ENCODE measurements around the gene TMEM203.

The TMEM203 gene

DNA sequence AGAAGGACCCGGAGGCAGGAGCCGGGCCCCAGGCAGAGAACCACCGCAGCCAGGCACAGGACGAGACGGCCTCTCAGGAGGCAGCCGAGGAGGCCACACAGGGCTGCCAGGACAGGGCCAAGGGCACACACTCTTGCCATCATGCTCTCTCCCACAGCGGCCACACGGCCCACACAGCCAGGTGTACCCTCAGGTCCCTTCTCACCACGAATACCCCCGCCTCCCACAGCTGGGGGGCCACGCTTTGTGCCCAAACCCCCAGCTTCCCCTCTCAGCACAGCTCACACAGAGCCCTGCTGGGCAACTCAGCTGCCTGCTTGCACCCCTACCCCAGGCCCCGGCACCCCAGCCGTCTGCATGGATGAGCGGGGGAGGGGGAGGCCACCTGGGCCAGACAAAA lies 11.7 kb downstream of the TMEM203 start:
- no peak for DNase-seq (ENCODE audit: low read depth)

DNA sequence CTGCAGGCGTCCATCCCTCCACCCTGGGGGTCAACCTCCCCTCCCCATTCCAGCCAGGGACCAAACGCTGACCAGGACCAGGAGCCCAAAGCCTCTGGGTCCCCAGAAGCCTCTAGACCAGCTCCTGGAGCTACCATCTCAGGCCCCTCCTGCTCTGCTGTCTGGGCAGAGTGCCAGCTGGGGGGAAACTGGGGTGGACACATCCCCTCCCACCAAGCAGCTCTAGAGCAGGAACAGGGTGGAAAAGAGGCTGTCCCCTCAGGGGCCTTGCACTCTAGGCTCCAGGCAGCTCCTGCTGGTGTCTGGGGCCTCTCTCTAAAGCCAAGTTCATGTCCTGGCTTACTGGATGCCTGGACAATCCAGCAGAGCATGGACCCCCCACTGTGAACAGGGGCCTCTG lies 12.6 kb downstream of the TMEM203 start:
- no peak for DNase-seq (ENCODE audit: low read depth)

DNA sequence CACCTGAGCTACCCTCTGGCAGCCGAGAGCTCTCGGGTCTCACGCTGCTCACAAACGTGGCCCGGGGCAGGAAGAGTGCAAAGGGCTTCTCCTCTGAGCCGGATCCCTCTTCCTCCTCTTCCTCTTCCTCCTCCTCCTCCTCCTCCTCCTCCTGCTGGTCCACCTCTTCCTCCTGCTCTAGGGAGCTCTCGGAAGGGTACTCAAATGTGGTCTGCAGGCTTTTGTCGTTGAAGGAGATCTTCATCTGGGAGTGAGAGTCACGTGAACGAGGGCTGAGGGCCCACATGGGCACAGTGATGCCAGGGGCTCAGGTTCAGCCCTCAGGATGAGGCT lies 13.0 kb downstream of the TMEM203 start:
- DNase-seq (ENCODE audit: low read depth) = no peak

DNA sequence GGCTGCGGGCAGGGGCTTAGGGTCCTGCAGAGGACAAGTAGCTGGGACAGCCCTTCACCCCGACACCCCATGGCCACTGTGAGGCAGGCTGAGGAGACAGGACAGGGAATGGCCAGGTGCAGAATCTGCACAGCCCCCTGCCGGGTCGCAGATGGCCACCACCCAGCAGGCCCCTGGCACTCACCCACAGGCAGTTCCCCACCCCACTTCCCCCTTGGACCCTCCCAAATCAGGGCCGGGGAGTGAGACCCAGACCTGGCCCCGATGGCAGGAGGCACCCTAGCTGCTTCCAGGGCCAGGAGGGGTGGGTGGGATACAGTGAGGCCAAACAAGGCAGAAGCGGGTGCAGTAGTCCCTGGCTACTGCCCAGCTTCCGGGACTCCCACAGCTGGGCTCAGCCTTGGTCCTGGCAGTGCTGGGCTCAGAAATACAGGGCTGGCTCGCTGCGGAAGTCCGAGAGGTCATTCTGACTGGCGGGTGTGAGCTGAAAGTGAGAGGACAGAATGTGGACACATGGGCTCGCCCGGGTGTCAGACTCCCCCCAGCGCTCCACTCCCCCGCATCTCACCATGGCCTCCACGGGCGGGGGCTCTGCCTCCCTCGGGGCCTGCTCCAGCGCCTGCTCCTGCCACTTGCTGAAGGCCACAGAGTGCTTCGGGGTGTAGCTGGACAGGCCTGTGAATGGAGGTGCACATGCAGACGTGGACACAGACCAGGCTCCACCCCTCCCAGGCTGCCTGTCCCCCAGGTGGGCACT lies 13.6 kb downstream of the TMEM203 start:
- DNase-seq (ENCODE audit: low read depth) = no peak

DNA sequence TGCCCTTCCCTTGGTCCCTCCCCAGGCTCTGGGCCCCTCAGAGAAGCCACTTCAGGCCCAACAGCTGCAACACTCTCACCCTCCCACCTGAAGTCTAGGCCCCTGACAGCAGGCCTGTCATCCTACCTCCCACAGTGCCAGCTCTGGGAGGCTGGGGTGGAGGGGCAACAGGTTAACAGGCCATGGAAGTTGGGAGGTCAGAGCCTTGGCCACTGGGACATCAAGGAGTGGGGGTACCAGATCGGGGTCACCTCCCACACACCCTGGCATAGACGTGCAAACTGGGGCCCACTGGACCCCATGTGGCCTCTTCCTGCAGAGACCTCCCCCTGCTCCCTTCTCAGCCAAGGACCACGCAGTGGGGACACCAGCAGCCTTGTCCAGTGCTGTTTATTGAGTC lies 14.2 kb downstream of the TMEM203 start:
- DNase-seq (ENCODE audit: low read depth) = no peak

DNA sequence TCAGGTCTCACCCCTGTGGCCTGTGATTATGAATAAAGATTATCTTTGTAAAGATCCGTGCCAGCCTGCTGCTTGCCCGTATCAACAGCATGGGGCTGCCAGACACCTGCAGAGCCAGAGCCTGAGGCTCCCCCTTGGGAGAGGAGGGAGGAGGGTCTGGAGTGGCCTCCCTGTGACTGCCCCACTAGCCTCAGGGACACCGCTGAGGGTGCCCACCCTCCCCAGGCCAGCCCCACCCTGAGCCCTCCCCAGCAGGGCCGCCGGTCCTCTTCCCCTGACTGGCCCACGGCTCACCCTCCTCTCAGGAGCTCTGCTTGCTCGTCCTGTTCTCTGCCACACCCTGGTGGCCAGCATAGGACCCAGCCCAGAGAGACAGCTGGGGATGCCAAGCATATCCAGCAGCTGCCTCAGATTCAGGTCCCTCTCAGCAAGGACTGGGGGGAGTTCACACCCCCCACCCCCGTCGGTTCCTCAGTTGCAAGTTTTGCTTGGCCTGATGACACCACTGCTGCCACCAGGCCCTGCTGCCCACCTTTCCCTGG lies 15.1 kb downstream of the TMEM203 start:
- DNase-seq (ENCODE audit: low read depth) = no peak

DNA sequence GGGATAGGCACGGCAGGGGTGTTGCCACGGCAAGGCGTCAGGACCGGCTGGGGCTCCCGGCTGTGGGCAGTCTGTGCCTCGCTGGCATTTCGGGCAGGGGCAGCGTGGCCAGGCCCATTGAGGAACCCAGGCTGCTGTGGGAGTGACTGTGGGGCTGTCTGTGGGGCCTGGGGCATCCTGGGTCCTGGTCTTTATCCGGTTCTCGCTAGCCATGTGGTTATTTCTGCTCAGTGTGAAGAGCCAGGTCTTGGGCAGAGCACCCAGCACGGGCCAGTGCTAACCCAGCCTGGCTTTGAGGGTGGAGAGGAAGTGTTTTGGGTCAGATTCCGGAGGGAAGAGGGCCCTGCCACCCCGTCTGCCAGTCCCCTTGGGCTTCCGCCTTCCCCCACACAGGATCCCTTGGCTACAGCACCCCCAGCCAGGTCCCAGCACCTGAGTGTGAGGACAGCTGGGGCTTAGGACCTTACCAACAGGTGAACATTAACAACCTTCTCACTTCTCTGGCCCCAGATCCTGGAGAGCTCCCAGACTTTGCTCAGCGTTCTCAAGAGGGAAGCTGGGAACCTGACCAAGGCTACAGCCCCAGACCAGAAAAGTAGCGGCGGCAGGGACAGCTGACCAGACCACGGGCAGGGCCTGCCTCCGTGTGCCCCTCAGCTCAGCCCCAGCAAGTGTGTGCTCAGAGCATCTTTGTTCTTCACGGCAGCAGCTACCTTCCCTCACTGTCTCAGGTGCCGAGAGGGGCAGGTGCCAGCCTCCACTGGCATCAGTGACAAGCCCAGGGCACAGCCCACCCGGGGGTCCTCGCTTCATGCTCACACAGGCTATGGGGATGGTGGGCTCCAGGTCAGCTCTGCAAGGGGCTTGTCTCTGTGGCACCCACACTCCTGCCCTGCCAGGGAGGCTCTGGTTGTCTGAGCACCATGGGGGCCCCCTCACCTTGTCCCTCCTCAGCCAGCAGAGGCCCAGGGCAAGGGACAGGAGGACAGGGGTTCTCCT lies 15.9 kb downstream of the TMEM203 start:
- DNase-seq (ENCODE audit: low read depth) = no peak

DNA sequence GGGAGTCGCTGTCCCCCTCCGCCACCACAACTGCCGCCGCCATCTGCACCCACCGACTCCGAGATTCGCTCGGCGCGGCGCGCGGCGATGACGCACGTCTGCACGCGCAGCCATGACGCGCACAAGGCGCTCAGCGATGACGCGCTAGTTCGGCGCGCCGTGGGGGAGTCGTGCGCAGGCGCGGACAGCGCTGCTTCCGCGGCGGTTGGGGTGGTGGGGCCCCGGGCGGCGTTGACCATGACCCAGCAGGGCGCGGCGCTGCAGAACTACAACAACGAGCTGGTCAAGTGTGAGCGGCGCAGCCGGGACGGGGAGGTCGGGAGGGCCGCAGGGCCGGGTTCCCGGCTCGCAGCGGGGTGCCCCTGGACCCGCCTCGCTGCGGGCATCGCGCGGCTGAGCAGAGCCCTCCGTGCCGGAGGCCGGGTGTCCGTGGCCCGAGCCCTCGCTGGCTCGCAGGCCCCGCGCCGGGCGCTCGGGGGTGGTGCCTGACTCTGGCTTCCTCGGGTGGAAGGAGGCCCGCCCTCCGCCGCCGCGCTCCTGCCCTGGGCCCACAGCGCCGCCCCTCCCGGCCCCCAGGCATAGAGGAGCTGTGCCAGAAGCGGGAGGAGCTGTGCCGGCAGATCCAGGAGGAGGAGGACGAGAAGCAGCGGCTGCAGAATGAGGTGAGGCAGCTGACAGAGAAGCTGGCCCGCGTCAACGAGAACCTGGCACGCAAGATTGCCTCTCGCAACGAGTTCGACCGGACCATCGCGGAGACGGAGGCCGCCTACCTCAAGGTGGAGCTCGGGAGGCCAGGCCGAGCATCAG lies 16.8 kb downstream of the TMEM203 start, which contains the start of the genes ANAPC2 and SSNA1:
TSS of gene ANAPC2 (minus strand) at position 71 of the 807 bp plus-strand sequence. CDS start at position 43, 28 bp downstream.
TSS of gene SSNA1 (plus strand) at position 187 of the 807 bp plus-strand sequence. CDS start at position 238, 51 bp downstream.
- peak; percentile 91 for DNase-seq (ENCODE audit: low read depth)

DNA sequence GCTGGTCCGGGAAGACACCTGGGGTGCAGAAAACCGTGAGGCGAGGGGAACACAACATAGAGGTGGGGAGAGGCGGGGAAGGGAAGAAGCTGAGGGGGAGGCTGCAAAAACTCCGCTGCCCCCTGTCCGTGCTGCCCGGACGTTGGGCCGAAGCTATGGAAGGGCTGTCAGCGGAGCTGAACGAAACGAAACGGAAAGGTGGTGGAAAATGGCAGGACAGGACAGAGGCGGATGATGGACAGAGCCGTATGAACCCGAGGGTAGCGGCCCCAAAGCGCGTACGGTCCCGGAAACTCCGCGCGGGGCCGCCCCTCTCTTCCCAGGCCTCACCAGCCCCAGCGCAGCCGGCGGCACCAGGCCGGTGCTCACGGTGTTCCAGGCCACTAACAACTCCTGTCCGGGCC lies 17.4 kb downstream of the TMEM203 start:
- DNase-seq (ENCODE audit: low read depth) = no peak

DNA sequence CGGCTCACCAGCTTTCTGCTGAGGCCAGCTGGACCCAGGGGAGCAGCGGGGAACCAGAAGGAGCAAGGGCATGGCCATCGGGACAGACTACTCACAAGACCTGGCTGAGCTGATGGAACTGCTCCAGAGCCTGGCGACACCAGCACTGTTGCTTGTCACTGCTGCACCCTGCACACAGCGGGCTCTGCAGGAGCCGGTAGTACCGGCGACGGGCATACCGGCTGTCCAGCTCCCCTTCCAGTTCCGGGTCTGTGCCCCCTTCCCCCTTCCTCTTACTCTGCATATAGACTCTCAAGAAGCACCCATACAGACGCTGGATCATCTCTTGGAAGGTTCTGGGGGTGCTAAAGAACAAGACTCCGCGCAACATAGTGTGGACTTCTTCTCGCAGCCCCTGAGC lies 18.1 kb downstream of the TMEM203 start:
- no peak for DNase-seq (ENCODE audit: low read depth)

DNA sequence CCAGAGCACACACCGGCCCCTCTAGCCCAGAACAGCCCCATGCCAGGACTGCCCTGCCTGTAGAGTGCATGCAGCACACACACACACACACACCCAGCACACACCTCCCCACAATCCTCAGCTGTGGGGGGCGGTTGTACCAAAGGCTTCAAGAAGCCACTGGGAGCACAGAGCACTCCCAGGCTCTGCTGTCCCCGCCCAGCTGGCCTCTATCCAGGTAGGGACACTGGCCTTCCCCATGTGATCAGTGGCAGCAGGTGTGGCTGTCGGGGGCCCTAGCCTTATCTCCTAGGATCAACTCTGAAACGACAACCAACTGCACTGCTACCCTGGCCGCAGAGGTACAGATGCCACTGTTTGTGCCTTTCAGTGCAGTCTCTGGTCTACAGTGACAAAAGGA lies 19.1 kb downstream of the TMEM203 start:
- DNase-seq (ENCODE audit: low read depth) = no peak

DNA sequence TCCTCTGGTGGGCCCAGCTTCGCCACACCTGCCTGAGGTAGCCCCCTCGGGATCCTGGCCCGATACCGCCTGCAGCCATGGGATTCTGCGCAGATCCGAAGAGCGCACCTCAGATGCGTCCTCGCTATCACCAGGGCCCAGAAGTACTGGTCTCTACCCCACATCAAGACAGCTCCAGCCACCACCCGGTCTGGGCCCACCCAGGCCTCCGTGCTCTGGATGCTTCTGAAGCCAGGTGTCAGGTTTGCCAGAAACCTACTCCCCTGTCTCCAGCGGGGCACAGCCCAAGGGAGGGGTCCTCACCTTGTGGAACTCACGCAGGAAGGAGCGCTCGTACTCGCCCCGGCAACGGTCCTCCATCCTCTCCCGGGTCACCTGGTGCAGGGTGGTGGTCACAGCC lies 19.5 kb downstream of the TMEM203 start:
- DNase-seq (ENCODE audit: low read depth) = no peak

DNA sequence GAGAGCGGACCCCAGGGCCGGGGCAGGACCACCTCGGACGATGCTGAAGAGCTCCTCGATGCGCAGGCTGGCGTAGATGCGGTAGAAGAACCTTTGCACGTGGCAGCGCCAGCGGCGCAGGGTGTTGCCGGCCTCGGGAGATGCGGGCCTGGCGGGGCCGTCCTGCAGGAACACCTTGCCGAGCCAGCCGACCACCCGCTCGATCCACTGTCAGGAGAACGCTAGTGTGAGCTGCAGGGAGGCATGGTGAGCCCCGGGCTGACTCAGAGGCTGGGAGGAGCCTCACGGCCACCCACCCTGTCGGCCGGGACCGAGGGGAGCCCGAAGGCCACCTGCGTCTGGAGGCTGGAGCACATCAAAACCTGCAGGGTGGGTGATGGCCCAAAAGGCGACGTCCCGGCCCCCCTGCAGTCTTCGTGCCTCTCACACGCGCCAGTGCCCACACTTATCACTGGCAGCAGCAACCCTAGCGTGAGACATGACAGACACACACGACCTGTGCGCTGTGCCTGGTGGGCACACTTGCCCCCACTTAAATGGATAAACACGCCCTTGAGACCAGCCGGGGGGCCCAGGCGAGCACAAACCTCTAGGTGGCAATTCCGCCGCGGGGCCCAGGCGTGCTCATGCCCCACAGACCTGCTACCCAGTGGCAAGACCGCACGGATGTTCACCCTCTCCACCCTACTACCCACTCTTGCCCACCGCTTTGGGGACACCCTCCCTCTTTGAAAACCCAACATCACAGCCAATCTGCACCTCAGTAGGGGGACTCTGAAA lies 20.4 kb downstream of the TMEM203 start:
- no peak for DNase-seq (ENCODE audit: low read depth)

DNA sequence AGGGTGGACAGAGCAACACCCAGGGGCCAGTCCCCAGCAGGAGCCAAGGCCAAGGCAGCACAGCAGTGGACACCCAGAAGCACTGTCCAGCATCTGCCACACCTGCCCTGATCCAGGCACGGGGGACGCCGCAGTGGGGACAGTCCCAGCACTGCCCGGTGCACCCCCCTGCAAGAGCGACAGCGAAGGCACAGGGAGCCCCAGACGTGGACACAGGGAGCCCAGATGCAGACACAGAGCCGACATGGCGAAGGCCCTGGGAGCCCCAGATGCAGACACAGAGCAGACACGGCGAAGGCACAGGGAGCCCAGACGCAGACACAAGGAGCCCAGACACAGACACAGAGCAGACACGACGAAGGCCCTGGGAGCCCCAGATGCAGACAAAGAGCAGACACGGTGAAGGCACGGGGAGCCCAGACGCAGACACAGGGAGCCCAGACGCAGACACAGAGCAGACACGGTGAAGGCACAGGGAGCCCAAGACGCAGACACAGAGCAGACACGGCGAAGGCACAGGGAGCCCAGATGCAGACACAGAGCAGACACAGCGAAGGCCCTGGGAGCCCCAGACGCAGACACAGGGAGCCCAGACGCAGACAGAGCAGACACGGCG lies 21.4 kb downstream of the TMEM203 start:
- no peak for DNase-seq (ENCODE audit: low read depth)

DNA sequence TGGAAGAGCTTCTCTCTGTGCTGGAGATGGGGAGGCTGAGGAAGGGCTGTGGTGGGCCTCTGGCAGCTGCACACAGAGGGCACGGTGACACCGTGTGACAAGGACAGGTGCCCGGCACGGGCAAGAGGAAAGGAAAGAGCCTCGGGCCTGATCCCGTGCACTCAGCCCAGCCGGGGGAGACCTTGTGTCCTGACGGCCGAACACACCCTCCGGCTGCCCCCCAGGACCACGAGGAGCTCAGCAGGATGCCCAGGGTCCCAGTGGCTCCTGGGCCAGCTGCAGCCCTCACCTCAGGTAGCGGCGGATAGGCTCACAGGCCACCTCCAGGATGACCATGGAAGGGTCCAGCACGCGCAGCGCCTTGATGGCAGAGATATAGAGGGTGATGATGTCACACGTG lies 22.6 kb downstream of the TMEM203 start:
- no peak for DNase-seq (ENCODE audit: low read depth)

DNA sequence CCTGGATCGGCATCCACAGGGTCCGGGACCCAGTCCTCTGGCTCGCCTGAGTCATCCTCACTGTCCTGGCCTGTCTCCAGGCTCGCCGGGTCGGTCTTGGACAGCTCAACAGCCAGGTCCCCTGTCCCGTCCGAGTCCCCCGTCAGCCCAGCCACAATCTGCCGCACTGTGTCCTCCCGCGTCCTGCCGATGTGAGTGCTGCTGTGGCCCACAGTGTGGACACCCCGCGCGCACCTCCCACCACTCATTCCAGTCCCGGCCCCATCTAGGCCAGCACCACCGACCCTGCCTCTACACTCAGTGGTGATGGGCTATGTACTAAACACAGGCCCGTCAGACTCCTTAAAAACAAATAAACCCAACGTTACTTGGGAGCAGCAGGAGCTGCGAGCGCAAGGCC lies 23.8 kb downstream of the TMEM203 start:
- no peak for DNase-seq (ENCODE audit: low read depth)

DNA sequence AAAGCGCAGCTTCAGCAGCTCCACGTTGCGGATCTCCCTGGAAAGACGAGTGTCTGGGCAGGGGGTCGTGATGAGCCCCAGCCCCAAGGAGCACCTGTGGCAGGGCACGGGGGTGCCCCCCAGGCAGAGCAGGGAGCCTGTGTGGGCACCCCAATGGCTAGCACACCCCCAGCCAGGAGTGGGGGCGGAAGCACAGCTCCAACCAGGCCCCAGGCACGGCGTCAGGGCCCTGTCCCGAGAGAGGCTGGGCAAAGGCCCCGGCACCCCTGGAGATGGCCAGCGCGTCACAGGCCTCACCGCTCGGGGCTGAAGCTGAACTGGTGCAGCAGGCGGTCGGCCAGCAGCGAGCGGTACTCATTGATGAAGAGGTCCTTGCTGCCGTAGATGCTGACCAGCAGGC lies 25.0 kb downstream of the TMEM203 start:
- no peak for DNase-seq (ENCODE audit: low read depth)

DNA sequence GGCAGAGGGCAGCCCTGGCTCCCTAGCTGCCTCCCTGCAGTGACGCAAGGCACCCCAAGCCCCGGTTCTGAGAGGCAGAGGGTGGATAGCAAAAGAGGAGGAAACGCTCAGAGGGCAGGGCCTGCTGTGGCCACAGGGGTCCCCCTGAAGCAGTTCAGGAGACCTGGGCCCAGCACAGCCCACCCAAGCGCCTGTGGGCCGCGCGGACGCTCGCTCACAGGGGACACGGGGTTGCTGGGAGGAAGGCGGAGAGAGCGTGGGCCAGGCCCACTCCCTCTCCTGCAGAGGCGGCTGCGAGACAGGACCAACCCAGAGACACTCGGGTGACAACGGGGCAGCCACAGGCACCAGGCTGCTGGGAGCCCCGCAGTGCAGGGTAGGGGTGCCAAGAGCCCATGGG lies 25.7 kb downstream of the TMEM203 start:
- no peak for DNase-seq (ENCODE audit: low read depth)

DNA sequence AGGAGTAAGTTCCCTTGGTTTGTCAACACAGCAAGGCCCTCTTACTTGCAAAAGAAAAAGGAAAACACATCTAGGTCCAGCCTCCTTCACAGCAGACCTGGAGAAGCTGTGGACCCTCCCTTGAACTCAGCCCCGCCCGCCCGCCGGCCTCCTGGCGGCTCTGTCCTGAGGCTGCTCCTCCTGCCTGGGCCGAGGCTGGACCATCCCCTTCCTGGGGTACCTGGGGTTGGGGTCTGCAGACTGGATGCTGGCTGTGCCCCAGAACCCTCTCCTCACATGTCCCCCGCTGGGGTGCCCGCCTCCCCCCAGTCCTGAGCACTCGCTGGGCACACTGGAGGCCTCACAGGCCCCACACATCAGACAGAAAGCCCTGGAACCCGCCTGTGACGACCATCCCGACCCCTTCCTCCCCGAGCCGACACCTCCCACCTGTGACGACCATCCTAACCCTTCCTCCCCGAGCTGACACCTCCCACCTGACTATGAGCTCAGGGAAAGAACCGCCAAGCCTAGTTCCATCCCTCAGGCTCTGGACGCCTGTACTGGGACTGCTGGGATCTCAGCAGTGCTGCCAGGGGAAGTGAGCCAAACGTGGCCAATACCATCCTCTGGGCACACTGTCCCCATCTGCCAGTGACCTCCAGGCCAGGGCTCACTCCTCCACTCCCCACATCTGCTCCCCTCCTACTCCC lies 26.4 kb downstream of the TMEM203 start:
- DNase-seq (ENCODE audit: low read depth) = no peak
